NCI-H187 (cell line): ENCODE results near the gene SEMA3D.
"Not testable (repeated sequence)": the region's sequence is repeated elsewhere in the genome, so short reads cannot be mapped to it uniquely, and the experiment has no call there.

Source experiments
- DNase-seq, 2 experiments: peaks; one replicate each; lab custom pipeline; 2025; lab: John Stamatoyannopoulos, UW

Gene SEMA3D

DNA sequence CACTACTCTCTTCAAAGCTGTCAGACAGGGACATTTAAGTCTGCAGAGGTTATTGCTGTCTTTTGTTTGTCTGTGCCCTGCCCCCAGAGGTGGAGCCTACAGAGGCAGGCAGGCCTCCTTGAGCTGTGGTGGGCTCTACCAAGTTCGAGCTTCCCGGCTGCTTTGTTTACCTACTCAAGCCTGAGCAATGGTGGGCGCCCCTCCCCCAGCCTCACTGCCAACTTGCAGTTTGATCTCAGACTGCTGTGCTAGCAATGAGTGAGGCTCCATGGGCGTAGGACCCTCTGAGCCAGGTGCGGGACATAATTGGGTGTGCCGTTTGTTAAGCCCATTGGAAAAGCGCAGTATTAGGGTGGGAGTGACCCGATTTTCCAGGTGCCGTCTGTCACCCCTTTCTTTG lies 193.9 kb downstream of the SEMA3D start:
- not testable (repeated sequence) for DNase-seq

GRCh38 chr7:84985073-84985784 lies 201.6 kb downstream of the SEMA3D start:
- no peak for DNase-seq

DNA sequence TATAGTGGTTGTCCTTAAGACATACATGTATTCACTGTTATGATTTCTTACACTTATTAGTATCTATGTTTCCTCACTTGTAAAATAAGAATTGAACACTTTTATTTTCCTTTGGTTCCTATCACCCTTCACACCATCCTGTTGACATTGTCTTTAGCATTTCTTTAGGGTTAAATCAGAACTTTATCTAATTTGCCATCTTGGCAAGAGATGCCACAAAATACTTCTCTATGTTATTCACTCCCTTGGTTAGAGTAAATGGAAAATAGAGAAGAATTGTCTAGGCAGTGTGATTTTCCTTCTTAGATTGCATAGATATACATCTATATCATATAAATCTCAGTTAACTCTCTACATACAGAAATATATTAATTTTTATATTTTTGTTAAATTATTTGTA lies 204.7 kb downstream of the SEMA3D start:
- DNase-seq = no peak

DNA sequence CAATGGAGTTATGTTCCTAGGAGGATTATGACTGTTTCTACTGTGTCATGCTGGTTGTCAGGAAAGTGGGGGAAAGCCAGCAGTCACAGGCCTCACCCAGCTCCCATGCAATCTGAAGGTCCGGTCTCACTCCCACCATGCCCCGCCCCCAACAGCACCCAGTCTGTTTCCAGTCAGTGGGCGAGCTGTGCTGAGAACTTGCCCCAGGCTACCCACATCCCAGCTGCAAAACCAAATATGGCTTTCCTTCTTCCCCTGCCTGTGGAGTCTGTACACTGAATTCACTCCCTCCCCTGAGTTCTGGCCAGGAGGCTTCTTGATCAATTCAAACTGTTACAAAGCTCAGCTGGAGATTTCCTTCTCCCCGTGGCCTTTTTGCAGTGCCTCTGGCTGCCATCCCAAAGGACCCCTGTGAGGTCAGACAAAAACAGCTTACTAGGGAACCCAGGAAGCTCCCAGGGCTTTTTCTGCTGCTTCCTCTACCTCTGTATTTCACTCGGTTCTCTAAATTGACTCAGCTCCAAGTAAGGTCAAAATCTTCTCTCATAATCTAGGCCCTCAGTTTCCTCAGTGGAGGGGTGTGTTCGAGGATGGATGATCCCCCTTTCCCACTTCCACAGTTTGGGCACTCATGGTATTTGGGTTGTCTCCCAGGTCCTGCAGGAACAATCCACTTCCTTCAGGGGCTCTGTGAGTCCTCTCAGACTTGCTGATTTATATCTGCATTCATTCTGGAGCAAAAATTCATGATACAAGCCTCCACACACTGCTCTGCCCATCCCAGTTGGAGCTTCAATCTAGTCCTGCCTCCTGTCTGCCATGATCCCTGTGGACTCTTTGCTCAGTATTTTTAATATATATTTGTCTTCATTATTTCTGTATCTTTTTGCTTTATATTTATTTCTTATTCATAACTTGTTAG lies 205.5 kb downstream of the SEMA3D start:
- DNase-seq = no peak

GRCh38 chr7:84975586-84976185 lies 211.2 kb downstream of the SEMA3D start:
- no peak for DNase-seq

DNA sequence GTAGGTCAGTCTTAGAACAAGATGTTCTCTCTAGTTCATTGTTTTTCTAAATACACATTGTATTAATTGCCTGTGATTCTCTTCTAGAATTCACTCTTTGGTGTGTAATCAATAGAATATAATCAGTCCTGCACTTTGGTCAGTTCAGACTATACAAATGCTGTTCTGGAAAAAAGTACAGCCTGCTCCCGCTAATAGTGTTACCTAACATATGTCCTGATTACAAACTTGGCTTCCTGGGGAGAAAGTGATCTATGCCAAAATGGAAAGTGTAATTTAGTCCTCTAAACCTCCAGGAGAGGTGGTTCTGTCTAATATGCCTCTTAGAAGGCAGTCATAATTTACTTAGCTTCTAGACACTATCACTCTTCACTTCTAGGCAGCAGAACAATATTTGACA lies 215.5 kb downstream of the SEMA3D start:
- no peak for DNase-seq

GRCh38 chr7:84970670-84971069 lies 216.2 kb downstream of the SEMA3D start:
- no peak for DNase-seq

DNA sequence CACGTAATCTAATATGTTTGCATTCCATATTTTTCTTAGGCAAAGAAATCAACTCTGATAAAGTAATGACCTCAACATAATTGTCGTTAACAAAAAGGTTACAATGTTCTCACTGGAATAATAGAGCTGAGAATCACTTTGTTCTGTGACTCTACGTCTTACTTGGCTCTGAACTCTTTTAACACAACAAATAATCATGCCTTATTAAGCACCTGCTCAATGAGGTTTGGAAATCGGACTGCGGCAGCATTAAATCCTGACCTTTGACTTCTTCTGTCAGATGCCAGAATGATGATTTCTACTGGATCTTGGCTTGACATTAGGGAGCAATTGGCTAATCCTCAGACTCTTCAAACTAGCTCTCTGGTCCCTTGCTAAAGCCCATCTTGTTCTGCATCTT lies 233.6 kb downstream of the SEMA3D start:
- DNase-seq = no peak

GRCh38 chr7:84950836-84951235 lies 236.0 kb downstream of the SEMA3D start:
- no peak for DNase-seq

- no peak for DNase-seq
Measured at GRCh38 chr7:84949501-84949900, 237.4 kb downstream of the SEMA3D start.

GRCh38 chr7:84949067-84949466 lies 237.8 kb downstream of the SEMA3D start:
- DNase-seq = no peak

DNA sequence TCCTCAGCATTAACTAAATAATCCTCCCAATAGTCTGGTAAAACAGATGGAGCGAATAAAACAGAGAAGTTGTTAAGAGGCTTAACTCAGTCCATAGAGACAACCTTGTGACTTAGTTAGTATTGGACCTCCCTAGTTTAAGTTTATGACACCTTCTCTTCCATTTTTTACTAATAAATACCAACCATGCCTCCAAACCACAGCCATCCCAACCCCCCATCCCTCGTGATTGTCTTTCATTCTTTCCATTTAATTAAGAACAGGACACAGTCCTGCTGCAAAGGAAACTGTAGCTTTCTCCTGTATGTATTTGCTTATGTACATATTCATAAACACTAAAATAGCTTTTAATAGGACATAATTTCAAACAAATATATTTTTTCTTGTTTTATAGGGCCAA lies 238.2 kb downstream of the SEMA3D start:
- DNase-seq = no peak

- no peak for DNase-seq
Measured at GRCh38 chr7:84946549-84946948, 240.3 kb downstream of the SEMA3D start.
